Left ventricle myocardium superior (tissue), 1 donor: ENCODE data around the gene CAPN2. TPM values are rescaled to one million over a fixed set of nuclear protein-coding genes. Genes with fewer than 3 reads are reported as not detected.

Experiments used
- ATAC-seq: fragments of 200-7000 bp; cut with Tn5 transposase; one replicate; pipeline ENCODE4 v1.9.1; 2020; ENCODE audit warnings: mild to moderate bottlenecking, moderate library complexity
- DNase-seq: peaks from one replicate; pipeline ENCODE4 v3.0.0-alpha.2; 2020
- intact Hi-C: fragments of 100-400 bp; cut with micrococcal nuclease; formaldehyde crosslinking; loops from one replicate; pipeline ENCODE4 v1.11.0; 2022
- long read RNA-seq: library from polyadenylated mRNA; unstranded; transcript quantifications from one replicate; pipeline ENCODE4 v2.0.0, GENCODE V29; 2021
- total RNA-seq: library from RNA; stranded (reverse); fragmentation: NEBNext Ultra II Directional; extraction: Animal tissue kit (Norgen Biotek cat#: 25700); gene quantifications from one replicate; pipeline ENCODE4 v1.2.1, GENCODE V29; 2021
- donor health status: DM: no; HTN: yes; CAD: no; lungs with severe emphysema.

CAPN2 gene
- total RNA-seq: 76.9 TPM
- long read RNA-seq, partial matches to known transcripts: 1 of 7 reads
- long read RNA-seq, other reads (novel, unspliced or antisense): 5 of 7 reads

- peak; percentile 95 for ATAC-seq
- DNase-seq: peak; percentile 94
- intact Hi-C loops: loop anchor here (5.0 kb wide), 1 partner anchor 35 kb away; no protein-coding TSS in a partner anchor
Observed at GRCh38 chr1:223712194-223712849, at the start of gene CAPN2. Gene CAPN2, plus strand, starts transcription at chr1:223712539. Its CDS starts 102 bp downstream, at chr1:223712641.

- ATAC-seq (no peak), DNase-seq (no peak)
- intact Hi-C loops: no loop called here
Observed at GRCh38 chr1:223662943-223663342, 49.4 kb upstream of the CAPN2 start.

DNA sequence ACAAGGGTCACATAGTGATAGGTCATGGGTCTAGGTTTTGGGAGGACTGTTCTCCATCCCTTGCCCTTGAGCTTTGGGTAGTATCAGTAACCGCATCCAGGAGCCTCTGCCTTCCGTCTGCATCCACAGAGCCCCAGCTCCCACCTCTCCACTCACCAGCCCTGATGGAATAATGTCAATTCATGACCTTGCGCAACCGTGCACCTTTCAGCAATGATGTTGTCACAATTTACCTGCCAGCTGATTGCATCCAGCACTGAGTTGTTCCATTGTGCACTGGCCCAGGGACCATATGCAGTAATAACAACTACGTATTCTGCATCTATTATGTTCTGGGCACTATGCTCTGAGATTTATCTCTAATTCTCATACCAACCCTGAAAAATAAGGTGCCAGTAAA is 48.2 kb upstream of the CAPN2 start:
- ATAC-seq (no peak), DNase-seq (no peak)
- intact Hi-C loops: no loop called here

GRCh38 chr1:223665592-223666312 is 46.6 kb upstream of the CAPN2 start, which contains the start of gene CAPN8:
Gene CAPN8, minus strand, starts transcription at chr1:223665701. Its CDS starts 55 bp downstream, at chr1:223665646.
- intact Hi-C loops: no loop called here
- DNase-seq (no peak), ATAC-seq (no peak)

GRCh38 chr1:223667484-223668182 is 44.7 kb upstream of the CAPN2 start:
- no peak for ATAC-seq
- intact Hi-C loops: no loop called here
- DNase-seq: no peak

GRCh38 chr1:223669003-223669795 is 43.1 kb upstream of the CAPN2 start:
- ATAC-seq: no peak
- intact Hi-C loops: no loop called here

GRCh38 chr1:223670458-223671159 is 41.7 kb upstream of the CAPN2 start:
- DNase-seq (no peak), ATAC-seq (peak; percentile 37)
- intact Hi-C loops: no loop called here

More at GRCh38 chr1:223669003-223669795, 43.1 kb upstream of the CAPN2 start:
- DNase-seq: no peak

DNA sequence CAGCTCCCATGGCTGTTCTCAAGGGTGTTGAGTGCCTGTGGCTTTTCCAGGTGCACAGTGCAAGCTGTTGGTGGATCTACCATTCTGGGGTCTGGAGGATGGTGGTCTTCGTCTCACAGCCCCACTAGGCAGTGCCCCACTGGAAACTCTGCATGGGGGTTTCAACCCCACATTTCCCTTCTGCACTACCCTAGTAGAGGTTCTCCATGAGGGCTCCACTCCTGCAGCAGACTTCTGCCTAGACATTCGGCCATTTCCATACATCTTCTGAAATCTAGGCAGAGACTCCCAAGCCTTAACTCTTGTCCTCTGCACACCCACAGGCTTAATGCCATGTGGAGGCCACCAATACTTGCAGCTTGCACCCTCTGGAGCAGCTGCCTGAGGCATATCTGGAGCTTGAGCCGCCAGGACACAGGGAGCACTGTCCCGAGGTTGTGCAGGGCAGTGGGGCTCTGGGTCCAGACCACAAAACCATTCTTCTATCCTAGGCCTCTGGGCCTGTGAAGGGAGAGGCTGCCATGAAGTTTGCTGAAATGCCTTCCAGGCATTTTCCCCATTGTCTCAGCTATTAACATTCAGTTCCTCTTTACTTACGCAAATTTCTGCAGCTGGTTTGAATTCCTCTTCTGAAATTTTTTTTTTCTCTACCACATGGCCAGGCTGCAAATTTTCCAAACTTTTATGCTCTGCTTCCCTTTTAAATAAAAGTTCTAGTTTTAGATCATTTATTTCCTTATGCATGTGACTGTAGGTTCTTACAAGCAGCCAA is 38.0 kb upstream of the CAPN2 start:
- intact Hi-C loops: no loop called here
- ATAC-seq (no peak), DNase-seq (no peak)

GRCh38 chr1:223678841-223679240 is 33.5 kb upstream of the CAPN2 start:
- ATAC-seq (no peak), DNase-seq (no peak)
- intact Hi-C loops: no loop called here

GRCh38 chr1:223680188-223680587 is 32.2 kb upstream of the CAPN2 start:
- DNase-seq: no peak
- intact Hi-C loops: loop anchor here (10.0 kb wide), 1 partner anchor 545 kb away; no protein-coding TSS in a partner anchor
- no peak for ATAC-seq

GRCh38 chr1:223682502-223682901 is 29.8 kb upstream of the CAPN2 start:
- DNase-seq: no peak
- no peak for ATAC-seq
- intact Hi-C loops: loop anchor here (10.0 kb wide), 1 partner anchor 548 kb away; no protein-coding TSS in a partner anchor

- intact Hi-C loops: loop anchor here (10.0 kb wide), 1 partner anchor 549 kb away; no protein-coding TSS in a partner anchor
- DNase-seq: peak; percentile 44
- peak; percentile 41 for ATAC-seq
Observed at GRCh38 chr1:223683586-223684487, 28.5 kb upstream of the CAPN2 start.

DNA sequence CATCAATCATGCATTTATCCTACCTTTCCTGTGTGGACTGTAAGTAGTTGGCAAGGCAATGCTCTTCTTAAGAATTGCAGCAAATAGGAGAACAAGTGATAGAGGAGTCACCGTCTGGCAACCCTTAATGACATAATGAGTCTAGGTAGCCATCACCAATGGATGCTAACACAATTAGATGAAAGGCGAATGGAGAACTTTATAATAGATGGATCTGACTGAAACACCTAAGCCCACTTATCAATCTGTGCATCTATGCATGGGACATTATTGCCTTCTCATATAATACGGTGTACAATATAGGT is 27.9 kb upstream of the CAPN2 start:
- no peak for ATAC-seq
- DNase-seq: no peak
- intact Hi-C loops: loop anchor here (10.0 kb wide), 1 partner anchor 550 kb away; no protein-coding TSS in a partner anchor

- DNase-seq (no peak), ATAC-seq (no peak)
- intact Hi-C loops: no loop called here
Observed at GRCh38 chr1:223691121-223691520, 21.2 kb upstream of the CAPN2 start.

GRCh38 chr1:223695014-223695548 is 17.3 kb upstream of the CAPN2 start:
- DNase-seq (no peak), ATAC-seq (no peak)
- intact Hi-C loops: no loop called here

DNA sequence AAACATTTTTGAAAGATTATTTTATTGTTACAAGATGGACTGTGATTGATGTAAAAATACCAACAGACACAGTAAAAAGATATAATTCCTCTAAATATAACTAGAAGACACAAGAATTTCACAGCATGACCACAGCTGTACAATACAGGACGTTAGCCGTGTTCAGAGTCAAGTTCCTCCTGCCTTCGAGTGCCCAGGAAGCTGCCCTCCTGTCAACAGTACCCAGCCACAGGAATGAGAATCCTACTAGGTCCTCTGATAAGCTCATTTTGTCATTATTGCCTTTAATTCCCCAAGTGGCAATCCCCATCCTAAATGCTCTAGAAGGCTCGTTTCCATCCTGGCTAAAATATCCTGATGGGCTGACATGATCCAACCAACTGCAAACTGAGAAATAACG is 16.4 kb upstream of the CAPN2 start:
- ATAC-seq: no peak
- no peak for DNase-seq
- intact Hi-C loops: no loop called here
